GM18870 (cell line): ENCODE results near the gene DAPK1.

Source experiments
- ATAC-seq: cut with Tn5 transposase; IDR thresholded peaks from one replicate; pipeline ENCODE4 v1.9.1; 2021; ENCODE audit warnings: moderate library complexity; ENCODE audit not compliant: unreplicated experiment

DAPK1 gene

GRCh38 chr9:87516222-87516925, 18.7 kb downstream of the DAPK1 start:
- no peak for ATAC-seq

GRCh38 chr9:87516926-87517290, 19.2 kb downstream of the DAPK1 start:
- no peak for ATAC-seq

DNA sequence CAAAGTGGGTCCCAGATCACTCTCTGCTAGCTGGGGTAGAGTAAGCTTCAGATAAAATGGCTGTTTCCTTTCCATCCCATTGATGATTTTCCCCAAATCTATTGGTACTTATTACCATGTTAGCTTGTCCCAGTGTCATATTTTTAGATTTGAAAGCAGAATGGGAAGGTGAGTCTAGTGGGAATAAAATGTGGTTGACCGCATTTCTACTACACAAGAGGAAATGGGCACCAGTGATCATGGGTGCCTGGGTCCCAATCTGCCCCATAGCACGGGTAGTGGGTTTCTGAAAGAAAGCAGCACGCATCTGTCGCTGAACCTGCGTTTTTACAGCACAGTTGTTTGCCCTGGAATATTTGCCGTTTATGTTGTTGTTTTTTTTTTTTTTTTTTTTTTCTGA, 20.1 kb downstream of the DAPK1 start:
- no peak for ATAC-seq

DNA sequence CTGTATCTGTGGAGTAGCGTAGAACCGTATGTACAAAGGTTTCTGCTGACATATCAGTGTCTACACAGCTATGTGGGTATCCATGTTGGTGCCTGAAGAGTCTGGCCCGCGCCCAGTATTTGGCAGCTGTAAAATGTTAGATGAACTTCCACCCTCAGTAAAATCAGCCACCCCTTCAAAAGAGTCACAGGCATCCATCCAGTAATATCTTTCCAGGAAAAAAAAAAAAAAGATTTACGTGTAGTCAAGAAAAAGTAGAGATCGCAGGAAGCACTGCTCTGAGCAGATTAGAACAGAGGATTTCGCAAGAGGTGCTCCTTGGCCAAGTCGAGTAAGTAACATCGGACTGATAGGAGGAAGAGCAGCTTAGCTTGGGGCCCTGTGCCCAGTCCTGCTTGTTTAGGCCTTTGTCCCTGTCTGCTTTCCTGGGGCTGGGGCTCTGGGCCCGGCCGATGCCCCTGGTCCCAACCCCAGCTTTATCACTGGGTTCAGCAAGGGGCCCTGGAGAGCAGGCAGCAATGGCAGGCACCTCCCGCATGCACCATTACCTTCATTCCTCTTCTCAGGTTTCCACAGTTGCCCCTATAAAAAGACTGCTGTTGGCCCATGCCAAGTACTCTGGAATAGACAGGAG, 21.2 kb downstream of the DAPK1 start:
- no peak for ATAC-seq

DNA sequence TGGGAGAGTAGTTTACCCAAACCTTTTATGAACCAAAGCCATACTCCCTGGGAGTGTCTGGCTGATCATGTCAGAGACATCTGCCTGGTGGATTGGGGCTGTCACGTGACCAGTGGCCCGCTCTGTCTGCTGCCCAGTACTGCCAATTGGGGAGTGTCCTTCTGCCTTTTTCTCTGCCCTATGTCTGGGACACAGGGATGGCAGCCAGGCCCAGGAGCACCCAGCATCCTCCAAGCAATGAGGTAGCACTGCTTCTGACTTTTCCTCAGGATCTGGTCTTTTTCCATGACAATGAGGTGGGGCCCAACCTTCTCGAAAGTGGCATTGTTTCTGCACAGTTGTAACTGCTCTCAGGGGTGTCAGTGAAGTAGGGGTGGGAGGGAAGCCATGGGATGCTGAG, 21.8 kb downstream of the DAPK1 start:
- no peak for ATAC-seq

DNA sequence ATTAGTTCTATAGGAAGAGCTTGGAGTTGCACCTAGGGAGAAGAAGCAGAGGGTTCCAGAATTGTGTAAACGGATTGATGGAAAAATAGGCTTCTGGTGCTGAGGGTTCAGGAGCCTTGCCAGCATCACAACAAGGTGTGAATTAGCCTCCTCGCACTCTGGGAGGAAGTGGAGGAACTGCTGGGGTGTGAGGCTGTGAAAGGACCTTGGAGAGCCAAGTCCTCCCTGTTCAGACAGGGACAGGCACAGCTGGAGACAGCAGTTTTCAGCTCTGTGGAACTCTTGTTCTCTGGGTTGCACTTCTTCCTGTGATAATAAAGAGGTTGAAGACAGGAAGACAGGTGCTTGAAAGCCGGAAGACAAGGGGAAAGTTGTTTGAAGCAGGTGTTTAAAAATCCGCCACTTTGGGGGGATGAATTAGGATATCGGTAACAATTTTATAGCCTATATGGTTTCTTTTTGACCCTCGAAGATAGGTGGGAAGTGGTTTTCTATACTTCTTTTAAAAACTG, 22.6 kb downstream of the DAPK1 start:
- no peak for ATAC-seq

- ATAC-seq, result no peak
Observed at GRCh38 chr9:87521834-87522233, 24.2 kb downstream of the DAPK1 start.

DNA sequence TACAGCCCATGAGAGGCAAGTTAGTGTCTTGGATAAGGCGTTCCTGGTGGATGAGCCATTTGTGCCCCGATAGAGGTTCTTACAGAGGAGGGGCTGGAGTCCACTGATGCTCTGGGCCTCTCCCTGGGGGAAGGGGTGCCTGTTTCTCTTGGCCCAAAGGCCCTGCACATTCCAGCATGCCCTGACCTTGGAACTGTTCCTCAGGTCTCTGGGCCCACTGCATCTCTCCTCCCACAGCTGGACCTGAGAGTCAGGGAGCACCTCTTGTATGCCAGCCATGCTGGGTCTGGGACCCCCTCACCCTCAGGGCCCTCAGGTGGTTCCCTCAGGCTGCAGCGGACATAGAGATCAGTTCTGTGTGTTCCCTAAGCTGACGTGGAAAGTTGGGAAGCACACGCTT, 26.4 kb downstream of the DAPK1 start:
- no peak for ATAC-seq

- ATAC-seq, result no peak
Observed at GRCh38 chr9:87525546-87526303, 28.1 kb downstream of the DAPK1 start.

- ATAC-seq, result no peak
Observed at GRCh38 chr9:87527211-87527916, 29.7 kb downstream of the DAPK1 start.

DNA sequence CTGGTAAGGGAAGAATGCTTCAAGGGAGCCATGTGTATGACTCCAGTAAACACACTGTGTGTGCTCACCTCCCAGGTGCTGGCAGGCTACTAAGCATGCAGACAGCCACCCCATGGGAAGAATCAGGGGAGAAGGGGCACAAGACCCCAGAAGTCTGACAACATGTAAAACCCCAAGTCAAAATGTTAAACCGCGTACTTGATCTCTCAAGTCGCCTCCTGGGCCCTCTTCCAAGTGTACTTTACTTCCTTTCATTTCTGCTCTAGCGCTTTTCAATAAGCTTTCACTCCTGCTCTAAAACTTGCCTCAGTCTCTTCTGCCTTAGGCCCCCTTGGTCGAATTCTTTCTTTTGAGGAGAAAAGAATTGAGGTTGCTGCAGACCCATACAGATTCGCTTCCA, 31.3 kb downstream of the DAPK1 start:
- no peak for ATAC-seq

- no peak for ATAC-seq
Observed at GRCh38 chr9:87529671-87530070, 32.0 kb downstream of the DAPK1 start.

DNA sequence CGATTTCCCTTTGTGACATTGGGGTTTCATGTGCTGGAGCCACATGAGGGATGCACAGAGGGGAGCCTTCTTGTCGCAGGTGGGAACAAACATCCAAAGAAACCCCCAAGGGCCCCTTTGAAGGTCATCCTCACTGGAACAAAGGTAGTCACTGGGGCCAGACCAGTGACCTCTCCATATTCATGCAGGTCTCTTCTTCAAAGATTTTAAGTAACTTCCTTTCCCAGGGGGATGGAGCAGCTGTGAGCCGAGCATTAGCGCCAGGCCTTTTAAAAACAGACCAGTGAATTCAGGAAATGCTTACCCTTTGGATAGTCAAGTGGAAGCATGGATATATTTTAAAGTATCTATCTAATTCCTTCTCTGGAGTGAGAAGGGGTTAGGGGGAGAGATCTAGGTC, 33.0 kb downstream of the DAPK1 start:
- ATAC-seq, result no peak

GRCh38 chr9:87531370-87532295, 34.0 kb downstream of the DAPK1 start:
- ATAC-seq, result no peak

GRCh38 chr9:87533271-87533670, 35.6 kb downstream of the DAPK1 start:
- no peak for ATAC-seq

GRCh38 chr9:87534036-87534435, 36.4 kb downstream of the DAPK1 start:
- no peak for ATAC-seq

DNA sequence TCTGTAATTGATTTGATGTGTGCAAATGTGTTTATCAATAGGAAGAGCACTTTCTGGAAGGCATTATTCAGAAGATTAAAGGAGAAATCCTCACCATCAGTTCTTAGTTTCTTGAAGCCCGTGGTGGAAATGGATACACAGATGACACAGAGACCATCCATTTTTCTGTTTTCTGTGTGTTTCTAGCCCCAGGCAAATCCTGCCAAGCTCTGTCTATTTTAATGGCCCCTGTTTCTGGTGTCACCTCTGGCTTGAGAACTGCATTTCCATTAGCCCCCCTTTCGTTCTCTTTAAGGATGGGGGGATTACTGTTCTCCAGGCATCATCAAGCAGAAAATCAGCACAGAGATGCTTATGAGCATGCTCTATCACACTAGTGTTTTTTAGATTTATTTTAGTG, 37.3 kb downstream of the DAPK1 start:
- ATAC-seq, result no peak

DNA sequence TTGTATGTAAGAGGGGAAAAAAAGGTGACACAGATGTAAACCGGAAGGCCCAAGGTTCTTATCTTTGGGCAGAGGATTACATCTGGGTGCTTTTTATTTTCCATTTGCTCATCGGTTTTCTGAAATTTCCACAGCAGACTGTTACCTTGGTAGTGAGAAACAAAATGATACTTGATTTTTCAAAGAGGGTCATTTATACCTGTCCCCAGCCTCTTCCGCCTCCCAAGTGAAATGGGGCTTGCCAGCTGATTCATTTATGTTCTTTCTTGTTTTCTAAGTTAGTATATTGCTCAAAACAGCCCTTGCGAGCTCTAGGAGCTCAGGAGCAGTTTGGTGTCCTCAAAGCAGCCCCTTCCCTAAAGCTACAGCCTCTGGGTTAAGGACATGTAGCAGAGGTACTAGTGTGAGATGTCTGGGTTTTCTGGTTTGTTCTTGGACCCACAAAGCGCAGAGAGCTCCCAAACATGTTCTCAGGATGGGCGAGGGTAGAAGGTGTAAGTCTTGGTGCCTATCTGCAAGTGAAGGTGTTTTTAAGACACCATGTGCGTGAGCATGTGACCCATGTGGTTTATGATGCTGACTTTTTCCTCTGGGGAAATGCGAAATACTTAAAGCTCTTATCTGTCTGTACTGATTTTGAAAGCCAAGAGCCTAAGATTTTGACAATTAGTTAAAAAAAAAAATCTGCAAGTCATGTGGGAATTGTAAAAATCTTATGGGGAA, 38.3 kb downstream of the DAPK1 start:
- ATAC-seq, result peak; percentile 71

DNA sequence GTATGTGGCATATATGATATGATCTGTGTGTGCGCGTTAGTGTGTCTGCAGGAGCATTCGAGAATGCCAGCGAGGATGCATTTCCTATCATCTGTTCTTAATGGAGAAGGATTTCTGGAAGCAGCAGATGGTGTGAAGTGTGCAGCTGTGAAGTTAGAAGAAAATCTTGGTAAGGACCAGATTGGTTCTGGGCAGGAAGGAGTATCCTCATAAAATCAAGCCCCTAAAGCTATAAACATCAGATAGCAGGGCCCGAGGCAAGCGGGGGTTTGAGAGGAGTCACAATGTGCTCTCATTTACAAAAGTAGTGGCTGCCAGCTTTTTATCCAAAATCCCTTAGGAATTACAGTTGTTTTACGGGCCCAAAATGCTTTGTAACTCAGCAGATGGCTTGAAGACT, 40.0 kb downstream of the DAPK1 start:
- no peak for ATAC-seq
